GM23338 (cell line): ENCODE data around the gene VOPP1. TPM values are rescaled to one million over a fixed set of nuclear protein-coding genes. Genes with fewer than 3 reads are reported as not detected.

Experiments
- ATAC-seq: fragments of 200-7000 bp; cut with Tn5 transposase; 3 replicates; pipeline ENCODE4 v1.9.1; 2020
- DNase-seq: peaks from one replicate; pipeline ENCODE4 v3.0.0-alpha.2; 2015; ENCODE audit warnings: low spot score
- H2AFZ ChIP-seq: fragments of 200-600 bp; sonication (generic); 2 replicates; pipeline ENCODE4 v1.8.0; 2016; ENCODE audit warnings: antibody characterized with exemption, mild to moderate bottlenecking, moderate library complexity
- H3F3A ChIP-seq: fragments of 200-600 bp; sonication (generic); replicated peaks from 2 replicates; pipeline ENCODE4 v1.8.0; 2017; ENCODE audit warnings: antibody characterized with exemption, mixed run types, low read depth
- H3K27ac ChIP-seq: fragments of 200-600 bp; sonication (generic); 2 replicates; pipeline ENCODE4 v1.6.1; 2016; ENCODE audit warnings: low read depth
- H3K27me3 ChIP-seq: fragments of 200-600 bp; sonication (generic); 2 replicates; pipeline ENCODE4 v1.8.0; 2016; ENCODE audit warnings: mild to moderate bottlenecking, mixed run types, moderate library complexity; ENCODE audit not compliant: insufficient read depth
- H3K36me3 ChIP-seq: fragments of 200-600 bp; sonication (generic); 2 replicates; pipeline ENCODE4 v1.8.0; 2016; ENCODE audit warnings: mild to moderate bottlenecking; ENCODE audit not compliant: insufficient read depth
- H3K4me1 ChIP-seq: fragments of 200-600 bp; sonication (generic); 2 replicates; pipeline ENCODE4 v1.8.0; 2016; ENCODE audit warnings: mild to moderate bottlenecking, moderate library complexity; ENCODE audit not compliant: insufficient read depth
- H3K4me2 ChIP-seq: fragments of 200-600 bp; sonication (generic); 2 replicates; pipeline ENCODE4 v1.7.1; 2017; ENCODE audit warnings: mixed run types
- H3K4me3 ChIP-seq: fragments of 200-600 bp; sonication (generic); 2 replicates; pipeline ENCODE4 v1.6.1; 2016; ENCODE audit warnings: mixed run types
- H3K79me2 ChIP-seq: fragments of 200-600 bp; sonication (generic); replicated peaks from 2 replicates; pipeline ENCODE4 v1.8.0; 2017; ENCODE audit warnings: mild to moderate bottlenecking; ENCODE audit not compliant: insufficient read depth
- H3K9me2 ChIP-seq: fragments of 200-600 bp; sonication (generic); 2 replicates; pipeline ENCODE4 v1.8.0; 2017; ENCODE audit not compliant: insufficient read depth
- H4K20me1 ChIP-seq: fragments of 200-600 bp; sonication (generic); replicated peaks from 2 replicates; pipeline ENCODE4 v1.8.0; 2017; ENCODE audit warnings: mild to moderate bottlenecking; ENCODE audit not compliant: insufficient read depth
- H3K27ac Mint-ChIP-seq: 2 replicates; pipeline ENCODE4 v1.8.0; 2020; ENCODE audit warnings: inconsistent platforms, mild to moderate bottlenecking, moderate library complexity, mixed read lengths
- H3K27me3 Mint-ChIP-seq: 3 replicates; pipeline ENCODE4 v1.8.0; 2022; ENCODE audit warnings: low read depth, mild to moderate bottlenecking, moderate library complexity, mixed read lengths, inconsistent platforms; ENCODE audit not compliant: insufficient read depth, poor library complexity
- H3K36me3 Mint-ChIP-seq: 3 replicates; pipeline ENCODE4 v1.8.0; 2021; ENCODE audit warnings: low read depth, mild to moderate bottlenecking, inconsistent platforms, moderate library complexity, mixed read lengths
- H3K4me1 Mint-ChIP-seq: 3 replicates; pipeline ENCODE4 v1.8.0; 2020; ENCODE audit warnings: mild to moderate bottlenecking, inconsistent platforms, mixed read lengths
- H3K4me3 Mint-ChIP-seq: 3 replicates; pipeline ENCODE4 v1.8.0; 2021; ENCODE audit warnings: moderate library complexity, mild to moderate bottlenecking, inconsistent platforms, mixed read lengths
- H3K9me3 Mint-ChIP-seq: 3 replicates; pipeline ENCODE4 v1.8.0; 2020; ENCODE audit warnings: moderate library complexity, mild to moderate bottlenecking, inconsistent platforms, mixed read lengths
- EZH2phosphoT487 ChIP-seq: fragments of 200-600 bp; sonication (generic); IDR thresholded peaks from one replicate; pipeline ENCODE4 v1.8.1; 2018; ENCODE audit warnings: antibody characterized with exemption; ENCODE audit not compliant: unreplicated experiment
- NANOG ChIP-seq: IDR thresholded peaks from 2 replicates; pipeline ENCODE4 v1.6.1; 2016; ENCODE audit warnings: antibody characterized with exemption, borderline replicate concordance
- STAT1 ChIP-seq: IDR thresholded peaks from one replicate; pipeline ENCODE4 v1.6.1; 2016; ENCODE audit warnings: antibody characterized with exemption; ENCODE audit not compliant: unreplicated experiment
- ZNF331 ChIP-seq: fragments of 250-450 bp; sonication (Bioruptor Pico); IDR thresholded peaks from 2 replicates; pipeline ENCODE4 v1.5.0; 2020; ENCODE audit warnings: low read depth, mild to moderate bottlenecking, moderate library complexity
- ZNF462 ChIP-seq: fragments of 250-450 bp; sonication (Bioruptor Pico); IDR thresholded peaks from 2 replicates; pipeline ENCODE4 v1.5.0; 2020; ENCODE audit warnings: mild to moderate bottlenecking, moderate library complexity
- polyA plus RNA-seq: library from polyadenylated mRNA; unstranded; fragments of >200 nt; fragmentation: Nextera tagmentation; extraction: Ambion mirVana; gene quantifications from 2 replicates; pipeline ENCODE4 v1.2.1, GENCODE V29; 2016
- total RNA-seq: library from RNA; depleted of rRNA; stranded (reverse); fragments of >200 nt; shearing (Covaris generic); gene quantifications from 2 replicates; pipeline ENCODE4 v1.2.3, GENCODE V29; 2014

The VOPP1 gene
- total and polyA plus RNA-seq, 2 experiments from 2014 or later, result 28.2 to 73.7 TPM

- Histone ChIP-seq H4K20me1 (no peaks in the 10 kb centered on the region), H3K4me2 (no peak overlapping the region), H3K79me2 (no peaks in the 10 kb centered on the region), H3F3A (no peaks in the 10 kb centered on the region), H2AFZ (no peak overlapping the region), H3K27me3 (no peaks in the 10 kb centered on the region), H3K9me2 (peaks cover 9% of the 10 kb centered on the region), H3K4me3 (no peak overlapping the region), H3K27ac (no peak overlapping the region), H3K4me1 (no peaks in the 10 kb centered on the region), H3K36me3 (no peaks in the 10 kb centered on the region)
- H3K36me3 Mint-ChIP-seq, result no peaks in the 10 kb centered on the region
- H3K4me1 Mint-ChIP-seq, result no peaks in the 10 kb centered on the region
- H3K4me3 Mint-ChIP-seq, result no peak overlapping the region
- H3K27me3 Mint-ChIP-seq, result peaks cover 9% of the 10 kb centered on the region
- no peaks in the 10 kb centered on the region; the same call in 2 of the 3 replicates for H3K9me3 Mint-ChIP-seq
- DNase-seq (no peak), ATAC-seq (no peak)
- no peak for TF ChIP-seq NANOG
- no peak for TF ChIP-seq EZH2phosphoT487
- no peak for TF ChIP-seq ZNF331 (CRISPR knock-in tag)
- no peak for TF ChIP-seq STAT1
- no peak overlapping the region for H3K27ac Mint-ChIP-seq
These were observed 20.2 kb upstream of the VOPP1 start for GRCh38 chr7:55592492-55592891.

GRCh38 chr7:55591282-55591931, 19.1 kb upstream of the VOPP1 start:
- Histone ChIP-seq H4K20me1 (no peaks in the 10 kb centered on the region), H3F3A (no peaks in the 10 kb centered on the region), H3K36me3 (no peaks in the 10 kb centered on the region), H3K27ac (no peak overlapping the region), H3K4me2 (no peak overlapping the region), H3K4me1 (no peaks in the 10 kb centered on the region), H3K27me3 (no peaks in the 10 kb centered on the region), H3K9me2 (peaks cover 9% of the 10 kb centered on the region), H3K4me3 (no peak overlapping the region), H3K79me2 (no peaks in the 10 kb centered on the region), H2AFZ (no peak overlapping the region)
- peaks cover 9% of the 10 kb centered on the region for H3K27me3 Mint-ChIP-seq
- TF ChIP-seq NANOG, result no peak
- no peak for TF ChIP-seq ZNF462 (CRISPR knock-in tag)
- H3K27ac Mint-ChIP-seq, result no peak overlapping the region
- no peaks in the 10 kb centered on the region; the same call in 2 of the 3 replicates for H3K9me3 Mint-ChIP-seq
- no peaks in the 10 kb centered on the region for H3K36me3 Mint-ChIP-seq
- no peak overlapping the region for H3K4me3 Mint-ChIP-seq
- no peak for ATAC-seq
- DNase-seq, result no peak
- no peaks in the 10 kb centered on the region for H3K4me1 Mint-ChIP-seq
